IPS DF 4.7 (cell line): ENCODE results near the gene MANBA.

Source experiments
- DNase-seq: peaks from one replicate; pipeline ENCODE4 v3.0.0-alpha.2; 2013; ENCODE audit warnings: low spot score; ENCODE audit errors: extremely low read depth

Gene MANBA

GRCh38 chr4:102598086-102598761 lies 162.5 kb downstream of the MANBA start:
- no peak for DNase-seq

- no peak for DNase-seq
These were observed 164.2 kb downstream of the MANBA start for GRCh38 chr4:102596532-102596931.

- no peak for DNase-seq
These were observed 166.8 kb downstream of the MANBA start for GRCh38 chr4:102594000-102594399.

- no peak for DNase-seq
These were observed 167.6 kb downstream of the MANBA start for GRCh38 chr4:102593147-102593546.

GRCh38 chr4:102592256-102592655 lies 168.5 kb downstream of the MANBA start:
- DNase-seq, result no peak

GRCh38 chr4:102589743-102590142 lies 171.0 kb downstream of the MANBA start:
- no peak for DNase-seq

- DNase-seq, result no peak
These were observed 174.1 kb downstream of the MANBA start for GRCh38 chr4:102586644-102587021.

GRCh38 chr4:102586002-102586643 lies 174.6 kb downstream of the MANBA start:
- no peak for DNase-seq

- DNase-seq, result no peak
These were observed 175.4 kb downstream of the MANBA start for GRCh38 chr4:102585329-102585728.

- DNase-seq, result no peak
These were observed 176.7 kb downstream of the MANBA start for GRCh38 chr4:102584091-102584490.
